ENCODE measurements around the gene TMEM242.
A peak's percentile ranks its signal among the peaks of the same experiment; 100 is the strongest.

The TMEM242 gene

GRCh38 chr6:157288575-157288974 is 34.7 kb downstream of the TMEM242 start:
- no peak for DNase-seq (ENCODE audit: low read depth)

DNA sequence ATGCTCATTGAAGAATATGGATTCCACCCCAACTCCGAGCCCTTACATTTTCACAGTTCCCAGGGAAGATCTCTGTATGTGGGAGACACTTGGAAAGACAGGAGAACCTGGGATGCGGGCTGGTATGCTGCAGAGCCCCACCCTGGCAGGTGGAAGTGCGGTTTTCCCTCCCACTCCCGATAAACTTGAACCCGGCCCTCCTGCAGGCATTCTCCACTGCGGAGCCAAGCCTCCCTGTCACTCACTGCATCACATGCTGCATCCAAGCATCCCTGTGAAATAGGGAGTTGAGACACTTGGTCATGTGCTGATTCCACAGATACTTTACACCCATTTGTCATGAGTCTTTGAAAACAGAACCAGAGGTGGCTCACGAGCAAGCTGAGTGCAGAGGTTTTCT is 35.4 kb downstream of the TMEM242 start:
- no peak for DNase-seq (ENCODE audit: low read depth)

GRCh38 chr6:157287247-157287850 is 36.0 kb downstream of the TMEM242 start:
- DNase-seq (ENCODE audit: low read depth) = no peak

GRCh38 chr6:157285422-157285779 is 37.9 kb downstream of the TMEM242 start:
- no peak for DNase-seq (ENCODE audit: low read depth)

GRCh38 chr6:157284738-157285421 is 38.4 kb downstream of the TMEM242 start:
- DNase-seq (ENCODE audit: low read depth) = no peak

DNA sequence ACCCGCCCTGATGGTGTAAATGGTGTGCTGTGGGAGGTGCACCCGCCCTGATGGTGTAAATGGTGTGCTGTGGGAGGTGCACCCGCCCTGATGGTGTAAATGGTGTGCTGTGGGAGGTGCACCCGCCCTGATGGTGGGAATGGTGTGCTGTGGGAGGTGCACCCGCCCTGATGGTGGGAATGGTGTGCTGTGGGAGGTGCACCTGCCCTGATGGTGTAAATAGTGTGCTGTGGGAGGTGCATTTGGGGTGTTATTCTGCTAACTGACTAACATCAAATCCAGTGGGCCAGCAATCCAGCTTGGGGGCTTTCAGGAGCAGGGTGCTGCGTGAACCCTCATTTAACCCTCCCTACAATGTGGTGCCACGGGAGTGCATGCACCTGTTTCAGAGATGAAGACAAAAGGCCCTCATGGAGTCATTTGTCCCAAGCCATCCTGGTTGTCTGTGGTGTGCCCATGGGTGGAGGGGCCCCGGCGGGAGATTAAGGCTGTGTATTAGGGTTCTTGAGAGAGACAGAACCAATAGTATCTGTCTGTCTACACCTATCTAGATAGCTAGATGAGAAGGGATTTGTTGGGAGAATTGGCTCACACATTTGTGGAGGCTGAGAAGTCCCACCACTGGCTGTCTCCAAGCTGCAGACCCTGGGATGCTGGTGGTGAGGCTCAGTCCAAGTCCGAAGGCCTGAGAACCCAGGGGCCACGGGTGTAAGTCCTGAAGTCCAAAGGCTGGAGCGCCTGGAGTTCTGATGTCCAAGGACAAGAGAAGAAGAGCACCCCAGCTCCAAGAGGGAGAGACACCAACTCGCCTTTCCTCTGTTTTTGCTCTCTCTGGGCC is 39.2 kb downstream of the TMEM242 start:
- DNase-seq (ENCODE audit: low read depth) = no peak

GRCh38 chr6:157283330-157283898 is 39.9 kb downstream of the TMEM242 start:
- DNase-seq (ENCODE audit: low read depth) = no peak

DNA sequence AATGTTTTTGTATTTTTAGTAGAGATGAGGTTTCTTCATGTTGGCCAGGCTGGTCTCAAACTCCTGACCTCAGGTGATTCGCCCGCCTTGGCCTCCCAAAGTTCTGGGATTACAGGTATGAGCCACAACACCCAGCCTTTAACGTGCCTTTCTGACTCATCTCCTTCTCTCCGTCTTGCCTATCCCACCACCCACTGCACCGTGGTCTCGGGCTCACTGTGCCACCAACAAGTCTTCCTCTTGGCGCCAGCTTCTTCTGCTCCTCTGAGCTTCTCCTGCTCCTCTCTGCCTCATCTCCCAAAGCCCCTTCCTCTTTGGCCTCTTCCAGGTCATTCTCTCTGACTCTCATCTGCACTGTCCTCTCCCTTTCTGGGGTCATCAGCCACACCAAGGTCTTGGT is 41.0 kb downstream of the TMEM242 start:
- no peak for DNase-seq (ENCODE audit: low read depth)

DNA sequence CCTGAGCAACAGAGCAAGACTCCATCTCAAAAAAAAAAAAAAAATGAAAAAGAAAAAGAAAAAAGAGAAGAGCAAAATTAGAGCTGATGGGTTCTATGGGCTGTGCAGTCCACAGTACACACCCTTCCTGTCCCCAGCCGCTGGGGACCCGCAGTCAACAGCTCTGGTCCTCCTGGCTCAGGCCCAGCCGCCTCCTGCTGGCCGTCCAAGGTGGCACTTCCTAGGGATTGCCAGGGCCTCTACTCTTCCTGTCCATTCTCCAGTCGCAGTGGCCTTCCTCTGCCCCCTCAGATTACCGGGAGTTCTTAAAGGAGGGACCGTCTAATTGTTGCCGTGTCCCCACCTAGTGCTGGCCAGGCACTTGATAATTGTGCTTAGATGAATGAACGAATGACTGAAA is 41.7 kb downstream of the TMEM242 start:
- DNase-seq (ENCODE audit: low read depth) = no peak

DNA sequence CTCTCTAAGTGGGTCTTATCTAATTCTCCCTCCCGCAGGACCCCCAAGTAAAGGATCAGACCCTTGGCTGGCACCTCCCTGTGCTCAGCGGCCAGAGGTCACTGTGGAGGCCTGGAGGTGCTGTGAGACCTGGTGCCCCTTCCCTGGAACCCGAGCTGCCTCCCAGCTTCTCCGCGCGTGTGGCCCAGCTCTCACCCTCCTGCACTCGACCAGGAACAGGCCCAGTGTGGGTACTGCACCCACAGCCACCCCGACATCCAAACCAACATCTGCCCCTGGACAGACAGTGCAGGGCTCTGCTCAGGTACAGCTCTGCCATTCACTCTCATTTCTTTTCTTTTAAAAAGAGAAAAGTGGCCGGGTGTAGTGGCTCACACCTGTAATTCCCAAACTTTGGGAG is 42.4 kb downstream of the TMEM242 start:
- DNase-seq (ENCODE audit: low read depth) = no peak

DNA sequence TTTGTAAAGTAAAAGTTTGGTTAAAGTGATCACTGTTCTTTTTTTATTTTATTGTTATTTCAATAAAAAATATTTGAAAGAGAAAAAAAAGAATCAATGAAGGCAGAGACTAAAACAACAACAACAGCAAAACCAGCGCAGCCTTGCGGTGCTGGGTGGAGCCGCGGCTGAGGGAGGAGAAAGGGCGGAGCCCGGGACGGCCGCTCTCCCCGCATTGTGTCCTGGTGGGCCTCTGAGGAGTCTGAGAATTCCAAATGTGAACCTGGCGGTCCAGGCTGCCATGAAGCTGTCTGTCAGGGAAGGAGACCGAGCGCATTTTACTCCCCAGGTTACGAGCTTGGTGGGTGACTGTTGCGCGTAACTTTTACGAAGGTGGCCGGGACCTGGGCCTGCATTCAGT is 43.2 kb downstream of the TMEM242 start:
- no peak for DNase-seq (ENCODE audit: low read depth)

DNA sequence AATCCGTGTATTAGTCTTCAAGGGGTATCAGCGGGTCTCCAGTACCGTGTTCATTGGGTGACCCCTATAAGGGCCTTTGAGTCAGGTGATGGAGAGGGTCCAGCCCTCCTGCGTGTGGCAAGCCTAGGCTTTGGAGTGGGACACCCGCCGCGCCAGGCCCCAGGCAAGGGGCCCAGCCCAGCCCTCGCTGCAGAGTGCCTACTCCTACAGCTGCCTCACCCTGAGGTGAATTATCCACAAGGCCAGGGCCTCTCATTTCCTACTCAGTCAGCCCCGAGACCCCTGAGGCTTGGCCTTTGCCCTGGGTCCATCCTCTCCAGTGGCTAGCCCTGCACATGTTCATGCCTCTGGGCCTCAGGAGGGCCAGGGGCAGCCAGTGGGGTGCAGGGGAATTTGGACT is 45.1 kb downstream of the TMEM242 start:
- no peak for DNase-seq (ENCODE audit: low read depth)

DNA sequence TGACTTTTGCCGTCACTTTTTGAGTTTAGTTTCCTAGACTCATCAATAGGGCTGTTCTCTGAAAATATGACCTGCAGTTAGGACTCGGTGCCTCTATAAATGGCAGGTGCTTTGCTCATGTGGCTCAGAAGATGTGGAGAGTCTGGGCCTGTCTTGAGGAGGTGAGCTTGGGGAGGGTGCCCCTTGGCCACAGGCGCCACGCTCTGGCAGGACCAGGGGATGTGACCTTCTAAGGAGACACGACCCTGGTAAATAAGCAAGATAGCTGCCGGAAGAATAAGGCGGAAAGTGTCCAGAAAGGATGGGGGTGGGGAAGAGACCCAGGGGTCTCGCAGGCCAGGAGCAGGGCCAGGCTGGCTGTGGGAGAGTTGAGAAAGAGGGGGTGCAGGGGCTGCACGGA is 46.6 kb downstream of the TMEM242 start:
- DNase-seq (ENCODE audit: low read depth) = no peak

DNA sequence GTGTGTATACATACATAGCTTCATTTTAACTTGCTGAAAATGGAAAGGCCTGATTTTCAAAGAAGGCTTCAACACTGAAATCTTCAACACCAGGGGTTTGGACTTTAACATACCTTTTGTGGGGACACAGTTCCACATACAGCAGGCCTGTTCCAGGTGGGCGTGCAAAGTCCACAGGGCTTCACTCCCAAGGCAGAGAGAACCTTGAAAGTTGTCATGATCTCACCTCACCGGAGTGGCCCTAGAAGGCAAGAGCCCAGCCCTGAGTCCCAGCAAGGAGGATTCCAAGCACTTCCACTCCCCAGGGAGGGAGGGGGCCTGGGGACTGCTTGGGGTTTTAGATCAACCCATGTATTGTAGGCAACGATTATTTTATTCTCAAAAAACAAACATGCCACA is 47.2 kb downstream of the TMEM242 start:
- DNase-seq (ENCODE audit: low read depth) = no peak

DNA sequence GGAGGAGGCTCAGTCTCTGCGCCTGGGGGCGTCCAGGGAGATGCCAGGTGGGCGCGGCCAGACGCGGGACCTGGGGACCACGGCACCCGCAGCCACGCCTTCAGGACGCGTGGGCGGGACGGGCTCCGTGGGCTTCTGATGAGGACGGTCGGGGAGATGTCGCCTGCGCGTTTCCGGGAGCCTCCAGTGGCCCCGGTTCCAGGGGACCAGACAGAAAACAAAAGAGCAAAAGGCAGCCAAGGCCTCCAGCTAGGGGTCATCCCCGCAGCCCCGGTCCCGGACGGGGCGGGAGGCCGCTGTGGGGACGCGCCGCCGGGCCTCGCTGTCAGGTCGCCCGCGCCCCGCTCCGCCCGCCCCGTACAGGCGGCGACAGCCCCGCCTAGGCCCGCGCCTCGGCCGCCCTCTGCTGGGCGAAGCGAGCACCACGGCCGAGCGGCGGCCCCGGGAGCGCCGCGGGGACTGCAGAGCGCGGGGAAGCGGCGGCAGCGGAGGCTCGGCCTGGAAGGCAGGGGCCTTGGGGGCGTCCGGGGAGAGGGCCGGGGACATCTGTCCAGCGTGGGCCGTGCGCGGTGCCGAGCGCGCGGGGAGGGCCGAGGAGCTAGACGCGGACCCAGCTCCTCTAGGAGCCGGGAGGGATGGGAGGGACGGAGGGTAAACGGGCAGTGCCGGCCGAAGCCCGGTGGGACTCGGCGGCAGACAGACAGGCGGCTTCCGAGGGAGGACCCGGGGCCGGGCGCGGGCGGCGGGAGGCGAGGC is 48.7 kb downstream of the TMEM242 start:
- peak; percentile 34 for DNase-seq (ENCODE audit: low read depth)

DNA sequence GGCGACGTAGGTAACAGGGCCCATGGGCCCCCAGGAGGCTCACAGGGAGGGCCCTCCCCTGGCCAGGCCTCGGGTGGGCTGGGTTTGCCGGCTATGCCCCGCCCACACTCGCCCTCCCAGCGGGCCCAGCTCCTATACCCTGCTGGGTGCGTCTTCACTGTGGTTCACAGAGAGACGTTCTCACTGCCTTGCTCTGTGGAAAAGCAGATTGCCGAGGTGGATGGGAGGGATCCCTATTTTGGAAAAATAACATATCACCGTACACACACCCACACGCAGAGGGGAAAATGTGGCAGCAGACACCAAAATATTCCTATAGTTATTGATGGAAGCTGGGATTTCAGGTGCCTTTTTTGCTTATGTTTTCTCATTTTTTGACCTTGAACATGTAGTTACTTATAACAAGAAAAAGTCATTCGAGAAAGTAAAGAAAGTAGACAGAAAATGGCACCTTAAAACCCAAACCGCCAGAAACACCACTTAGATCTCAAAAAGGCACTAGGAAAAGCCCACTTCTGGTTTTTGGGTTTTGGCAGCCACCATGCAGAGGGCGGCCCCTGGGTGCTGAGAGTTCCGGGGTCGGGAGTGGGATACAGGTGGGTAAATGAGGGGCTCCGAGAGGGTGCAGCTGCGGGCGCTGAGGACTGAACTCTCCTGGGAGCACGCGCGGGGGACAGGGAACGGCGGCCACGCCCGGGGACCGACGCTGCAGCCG is 49.4 kb downstream of the TMEM242 start:
- DNase-seq (ENCODE audit: low read depth) = no peak

GRCh38 chr6:157272866-157273755 is 50.2 kb downstream of the TMEM242 start:
- no peak for DNase-seq (ENCODE audit: low read depth)

DNA sequence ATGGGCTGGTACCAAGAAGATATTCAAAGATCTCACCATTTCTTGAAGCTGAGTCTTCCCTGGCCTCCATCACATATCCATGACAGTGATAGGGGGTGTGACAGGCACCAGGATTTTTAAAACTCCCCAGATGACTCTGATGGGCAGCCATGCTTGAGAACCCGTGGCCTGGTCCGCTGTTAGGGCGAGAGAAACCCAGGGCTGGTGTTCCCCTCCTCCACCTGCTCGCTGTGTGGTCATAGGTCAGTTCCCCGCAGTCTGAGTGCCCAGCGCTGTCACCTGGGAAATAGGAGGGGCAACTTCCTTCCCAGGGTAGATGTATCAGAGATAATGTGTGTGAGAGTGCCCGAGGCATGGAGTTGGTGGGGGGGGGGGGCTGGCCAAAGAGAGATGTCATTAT is 50.9 kb downstream of the TMEM242 start:
- DNase-seq (ENCODE audit: low read depth) = no peak

GRCh38 chr6:157271911-157272310 is 51.4 kb downstream of the TMEM242 start:
- DNase-seq (ENCODE audit: low read depth) = no peak

- DNase-seq (ENCODE audit: low read depth) = no peak
These were observed 51.9 kb downstream of the TMEM242 start for GRCh38 chr6:157271441-157271840.

GRCh38 chr6:157270916-157271315 is 52.4 kb downstream of the TMEM242 start:
- DNase-seq (ENCODE audit: low read depth) = no peak
